GM12873 (cell line): ENCODE results near the gene SUMF1.

ENCODE experiments used
- CTCF ChIP-seq: IDR thresholded peaks from 2 replicates; pipeline ENCODE4 v1.5.1; 2012; ENCODE audit warnings: low read depth, mild to moderate bottlenecking, moderate library complexity, low read length, control low read depth; ENCODE audit not compliant: insufficient read depth; ENCODE audit errors: missing control alignments

Gene SUMF1

GRCh38 chr3:4496087-4496452 is 29.0 kb upstream of the SUMF1 start:
- no peak for TF ChIP-seq CTCF

GRCh38 chr3:4495294-4496086 is 28.4 kb upstream of the SUMF1 start:
- no peak for TF ChIP-seq CTCF

GRCh38 chr3:4494895-4495264 is 27.8 kb upstream of the SUMF1 start:
- no peak for TF ChIP-seq CTCF

GRCh38 chr3:4493941-4494894 is 27.1 kb upstream of the SUMF1 start:
- TF ChIP-seq CTCF = no peak

- no peak for TF ChIP-seq CTCF
Measured at GRCh38 chr3:4493014-4493940, 26.2 kb upstream of the SUMF1 start, which contains the start of gene ITPR1. TSS of gene ITPR1 (plus strand) at chr3:4493348. CDS start at chr3:4516492, 23,144 bp downstream.

- no peak for TF ChIP-seq CTCF
Measured at GRCh38 chr3:4492208-4493013, 25.3 kb upstream of the SUMF1 start.
